GM18505 (cell line): ENCODE data around the gene MACROD1.

Experiments used
- ATAC-seq: cut with Tn5 transposase; IDR thresholded peaks from one replicate; pipeline ENCODE4 v1.9.1; 2021; ENCODE audit not compliant: unreplicated experiment
- POLR2A ChIP-seq: IDR thresholded peaks from 4 replicates; pipeline ENCODE4 v1.6.1; 2011; ENCODE audit warnings: borderline replicate concordance; ENCODE audit not compliant: insufficient read depth, insufficient read length; ENCODE audit errors: extremely low read depth

MACROD1 gene

DNA sequence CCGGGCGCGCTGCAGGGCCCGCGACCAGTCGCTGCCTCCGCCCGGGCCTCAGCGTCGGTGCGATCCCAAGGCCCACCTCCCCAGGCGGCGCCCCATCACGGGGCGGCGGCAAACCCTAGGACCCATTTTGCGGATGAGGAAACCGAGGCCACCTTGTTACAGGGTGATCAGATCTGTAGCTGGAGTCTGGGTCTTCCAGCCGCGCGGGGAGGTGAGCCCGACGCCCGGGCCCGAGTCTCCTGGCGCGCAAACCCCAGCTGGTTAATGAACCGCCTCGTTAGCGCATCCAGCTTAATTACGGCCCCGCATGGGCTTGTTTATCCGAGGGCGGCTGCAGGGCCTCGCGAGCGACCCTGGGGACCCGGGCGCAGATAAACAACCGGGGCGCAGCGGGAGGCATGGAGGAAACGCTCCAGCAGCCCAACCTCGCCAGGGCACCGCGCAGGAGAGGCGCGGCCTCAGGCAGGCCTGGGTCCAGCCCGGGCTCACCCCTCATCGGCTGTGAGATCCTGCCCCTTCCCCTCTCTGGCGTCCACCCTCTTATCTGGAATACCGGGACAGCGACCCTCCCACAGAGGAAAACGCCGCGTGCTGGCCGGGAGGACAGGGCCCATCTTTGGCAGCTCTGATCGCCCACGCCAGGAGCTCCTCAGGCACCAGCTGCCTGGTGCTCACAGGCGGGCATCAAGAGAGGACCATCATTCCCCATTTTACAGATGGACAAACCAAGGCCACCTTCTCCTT is 165.0 kb downstream of the MACROD1 start:
- ATAC-seq, result no peak
- no peak for TF ChIP-seq POLR2A

DNA sequence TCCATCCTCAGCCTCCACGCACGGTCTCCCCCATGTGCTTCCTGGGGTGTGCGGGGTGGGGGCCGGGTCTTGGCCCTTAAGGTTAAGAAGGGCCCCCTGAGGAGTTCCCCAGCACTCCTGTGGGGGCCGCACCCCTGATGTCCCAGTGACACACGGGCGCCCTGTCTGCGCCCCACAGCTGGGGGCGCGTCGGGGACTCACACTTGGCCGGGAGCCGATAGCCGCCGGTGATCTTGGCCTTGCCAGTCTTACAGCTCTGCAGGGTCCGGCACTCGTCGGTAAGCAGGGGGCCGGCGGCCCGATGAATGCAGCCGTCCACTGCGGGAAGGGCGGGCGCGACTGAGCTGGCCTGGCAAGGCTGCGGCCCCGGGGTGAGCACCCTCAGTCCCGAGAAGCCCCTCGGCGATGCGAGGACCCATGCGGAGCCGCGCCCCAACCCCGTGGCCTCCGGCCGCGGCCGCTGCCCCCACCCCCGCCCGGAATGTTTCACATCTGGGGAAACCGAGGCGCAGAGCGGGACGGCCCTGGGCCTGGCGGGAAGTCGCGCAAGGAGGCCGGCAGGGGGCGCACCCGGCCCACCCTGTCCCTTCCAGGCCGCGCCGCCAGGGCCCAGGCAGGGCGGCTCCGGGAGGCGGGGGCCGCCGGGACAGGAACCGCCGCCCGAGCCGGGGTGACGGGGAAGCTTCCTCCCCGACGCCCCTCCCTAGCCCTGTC is 165.7 kb downstream of the MACROD1 start:
- no peak for ATAC-seq
- no peak for TF ChIP-seq POLR2A

DNA sequence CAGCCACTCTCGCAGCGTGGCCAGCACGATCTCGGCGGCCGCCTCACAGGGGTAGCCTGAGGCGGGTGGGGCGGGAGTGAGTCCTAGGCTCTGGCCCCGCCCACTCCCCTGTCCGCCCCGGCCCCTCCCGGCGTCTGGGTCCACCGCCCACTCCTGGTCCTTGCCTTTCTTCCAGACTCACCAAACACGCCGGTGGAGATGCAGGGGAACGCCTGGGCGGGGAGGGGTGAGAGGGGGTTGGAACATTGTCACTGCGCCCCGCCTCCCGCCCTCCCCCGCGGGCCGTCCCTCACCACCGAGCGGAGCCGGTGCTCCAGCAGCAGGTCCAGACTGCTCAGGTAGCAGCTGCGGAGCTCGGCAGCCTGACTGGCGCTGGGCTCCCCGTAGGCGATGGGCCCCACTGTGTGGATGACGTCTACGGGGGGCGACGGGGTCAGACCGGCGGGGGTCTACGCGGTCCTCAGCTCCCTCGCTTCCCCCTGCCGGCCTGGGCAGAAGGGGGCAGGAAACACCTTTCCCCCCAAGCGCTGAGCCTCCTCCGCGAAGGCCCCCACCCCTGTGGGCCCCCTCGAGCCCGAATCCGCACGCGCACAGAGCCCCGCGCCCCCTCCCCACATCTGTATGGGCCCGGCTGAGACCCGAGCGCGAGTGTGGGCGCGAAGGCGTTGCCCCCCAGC is 166.4 kb downstream of the MACROD1 start:
- no peak for ATAC-seq
- TF ChIP-seq POLR2A, result no peak

DNA sequence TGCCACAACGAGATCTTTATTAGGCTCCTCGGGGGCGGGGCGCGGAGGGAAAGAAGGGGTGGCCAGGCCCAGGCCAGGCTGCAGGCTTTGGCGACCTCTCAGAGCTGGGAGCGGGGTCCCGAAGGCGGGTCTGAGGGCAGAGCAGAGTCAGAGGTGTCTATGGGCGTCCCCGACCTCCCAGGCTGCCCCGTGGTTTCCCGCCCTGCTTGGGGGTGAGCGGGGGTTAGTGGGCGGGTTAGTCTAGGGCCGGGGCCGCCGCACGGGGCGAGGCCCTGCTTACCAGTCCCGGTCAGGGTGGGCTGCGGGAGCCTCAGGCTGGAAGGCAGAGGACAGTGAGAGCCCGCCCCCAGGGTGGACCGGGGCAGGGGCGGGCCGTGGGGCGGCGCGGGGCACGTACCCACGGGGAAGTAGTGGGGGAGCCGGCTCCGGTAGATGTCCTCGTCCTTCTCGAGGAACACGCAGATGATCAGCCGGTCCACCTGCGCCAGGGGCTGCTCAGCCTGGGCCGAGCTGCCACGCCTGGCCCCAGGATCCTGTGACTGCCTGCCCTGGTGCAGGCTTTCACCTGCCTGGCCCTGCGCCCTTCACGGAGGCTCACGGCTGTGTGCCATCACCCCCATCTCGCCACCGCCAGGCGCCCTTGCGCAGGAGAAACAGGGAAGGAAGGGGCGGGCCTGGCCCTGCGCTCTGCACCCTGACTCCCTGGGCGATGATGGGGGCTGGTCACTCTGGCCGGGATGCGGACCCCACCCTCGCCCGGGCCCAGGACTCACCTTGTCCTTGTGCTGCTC is 167.2 kb downstream of the MACROD1 start:
- no peak for TF ChIP-seq POLR2A
- no peak for ATAC-seq

DNA sequence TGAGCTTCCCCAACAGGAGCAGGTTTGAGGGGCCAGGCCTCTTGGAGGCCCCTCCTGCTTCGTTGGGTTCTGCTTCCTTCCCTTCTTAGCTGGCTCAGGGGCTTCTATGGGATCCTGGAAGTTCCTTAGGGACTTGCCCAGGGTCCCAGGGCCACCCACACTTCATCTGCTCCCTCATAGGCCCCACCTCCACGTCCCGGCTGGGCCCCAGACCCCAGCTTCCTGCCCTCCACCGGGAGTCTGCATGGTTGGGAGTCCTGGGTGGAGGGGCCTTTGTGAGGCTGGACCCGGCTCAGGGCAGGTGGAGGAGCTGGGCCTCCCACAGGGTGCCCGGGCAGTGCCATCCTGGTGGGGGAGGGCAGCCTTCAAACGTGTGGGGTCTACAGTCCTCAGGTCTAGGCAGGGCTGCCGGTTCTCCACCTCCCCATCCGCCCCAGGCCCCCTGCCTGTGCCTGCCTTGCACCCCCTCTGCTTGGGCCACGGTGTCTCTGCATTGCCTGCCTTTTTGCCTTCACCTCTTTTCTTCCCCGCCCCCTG is 168.0 kb downstream of the MACROD1 start:
- no peak for TF ChIP-seq POLR2A
- ATAC-seq, result no peak

DNA sequence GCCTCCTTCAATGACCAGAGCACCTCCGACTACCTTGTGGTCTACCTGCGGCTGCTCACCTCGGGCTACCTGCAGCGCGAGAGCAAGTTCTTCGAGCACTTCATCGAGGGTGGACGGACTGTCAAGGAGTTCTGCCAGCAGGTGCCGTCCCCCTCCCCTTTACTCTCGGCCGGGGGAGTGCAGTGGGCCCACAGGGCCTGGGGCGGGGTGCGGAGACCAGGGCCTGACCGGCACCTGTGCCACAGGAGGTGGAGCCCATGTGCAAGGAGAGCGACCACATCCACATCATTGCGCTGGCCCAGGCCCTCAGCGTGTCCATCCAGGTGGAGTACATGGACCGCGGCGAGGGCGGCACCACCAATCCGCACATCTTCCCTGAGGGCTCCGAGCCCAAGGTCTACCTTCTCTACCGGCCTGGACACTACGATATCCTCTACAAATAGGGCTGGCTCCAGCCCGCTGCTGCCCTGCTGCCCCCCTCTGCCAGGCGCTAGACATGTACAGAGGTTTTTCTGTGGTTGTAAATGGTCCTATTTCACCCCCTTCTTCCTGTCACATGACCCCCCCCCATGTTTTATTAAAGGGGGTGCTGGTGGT is 168.7 kb downstream of the MACROD1 start:
- no peak for ATAC-seq
- no peak for TF ChIP-seq POLR2A

DNA sequence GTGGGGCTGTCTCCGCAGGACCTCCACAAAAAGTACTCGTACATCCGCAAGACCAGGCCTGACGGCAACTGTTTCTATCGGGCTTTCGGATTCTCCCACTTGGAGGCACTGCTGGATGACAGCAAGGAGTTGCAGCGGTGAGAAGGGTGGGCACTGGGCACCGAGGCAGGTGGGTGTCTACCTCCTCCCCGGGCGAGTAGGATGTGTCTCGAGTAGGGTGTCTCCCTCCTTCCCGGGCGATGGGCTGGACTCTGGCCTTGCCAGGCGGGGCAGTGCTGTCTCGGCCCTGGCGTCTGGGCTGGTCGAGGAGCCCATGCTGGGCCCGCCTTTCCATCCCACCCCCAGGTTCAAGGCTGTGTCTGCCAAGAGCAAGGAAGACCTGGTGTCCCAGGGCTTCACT is 169.4 kb downstream of the MACROD1 start:
- ATAC-seq, result no peak
- TF ChIP-seq POLR2A, result no peak

DNA sequence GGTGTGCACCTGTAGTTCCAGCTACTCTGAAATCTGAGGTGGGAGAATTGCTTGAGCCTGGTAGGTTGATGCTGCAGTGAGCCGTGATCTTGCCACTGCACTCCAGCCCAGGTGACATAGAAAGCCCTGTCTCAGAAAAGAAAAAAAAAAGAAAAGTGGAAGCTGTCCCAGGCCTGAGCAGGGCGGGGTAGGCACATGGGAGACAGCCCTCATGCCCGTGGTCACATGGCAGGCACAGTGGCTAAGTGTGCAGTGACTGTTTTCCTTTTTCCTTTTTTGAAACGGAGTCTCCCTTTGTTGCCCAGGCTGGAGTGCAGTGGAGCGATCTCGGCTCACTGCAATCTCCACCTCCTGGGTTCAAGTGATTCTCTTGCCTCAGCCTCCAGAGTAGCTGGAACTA is 171.9 kb downstream of the MACROD1 start:
- no peak for TF ChIP-seq POLR2A
- ATAC-seq, result no peak

DNA sequence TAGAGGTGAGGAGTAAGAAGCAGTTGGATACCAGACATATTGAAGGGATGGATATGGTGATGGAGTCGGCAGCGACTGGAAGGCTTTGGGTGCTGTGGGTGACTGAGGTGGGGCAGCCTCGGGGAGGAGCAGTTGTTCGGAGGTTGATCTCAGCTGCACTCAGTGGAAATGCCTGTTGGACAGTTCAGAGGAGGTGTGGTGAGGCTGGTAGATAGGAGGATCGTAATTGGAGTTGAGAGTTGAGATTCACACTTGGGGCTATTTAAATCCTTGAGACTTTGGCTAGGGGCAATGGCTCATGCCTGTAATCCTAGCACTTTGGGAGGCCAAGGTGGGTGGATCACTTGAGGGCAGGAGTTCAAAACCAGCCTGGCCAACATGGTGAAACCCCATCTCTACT is 172.8 kb downstream of the MACROD1 start:
- TF ChIP-seq POLR2A, result no peak
- ATAC-seq, result no peak

DNA sequence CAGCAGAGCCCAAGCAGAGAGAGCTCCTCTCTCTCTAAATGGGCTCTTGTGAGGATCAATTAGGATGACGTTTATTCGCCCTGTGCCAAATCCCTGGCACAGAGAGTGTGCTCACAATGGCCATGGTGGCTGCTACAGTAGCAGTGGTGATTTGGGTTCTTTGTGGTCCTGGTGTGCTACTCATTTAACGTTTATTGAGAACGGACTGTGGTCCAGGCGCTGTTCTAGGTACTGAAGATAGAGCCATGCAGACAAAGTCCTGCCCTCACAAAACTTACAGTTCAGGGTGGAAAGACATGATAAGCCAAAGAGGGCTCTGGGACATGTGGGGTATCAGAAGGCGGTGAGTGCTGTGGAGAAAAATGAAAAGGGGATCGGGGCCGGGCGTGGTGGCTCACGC is 174.4 kb downstream of the MACROD1 start:
- no peak for ATAC-seq

DNA sequence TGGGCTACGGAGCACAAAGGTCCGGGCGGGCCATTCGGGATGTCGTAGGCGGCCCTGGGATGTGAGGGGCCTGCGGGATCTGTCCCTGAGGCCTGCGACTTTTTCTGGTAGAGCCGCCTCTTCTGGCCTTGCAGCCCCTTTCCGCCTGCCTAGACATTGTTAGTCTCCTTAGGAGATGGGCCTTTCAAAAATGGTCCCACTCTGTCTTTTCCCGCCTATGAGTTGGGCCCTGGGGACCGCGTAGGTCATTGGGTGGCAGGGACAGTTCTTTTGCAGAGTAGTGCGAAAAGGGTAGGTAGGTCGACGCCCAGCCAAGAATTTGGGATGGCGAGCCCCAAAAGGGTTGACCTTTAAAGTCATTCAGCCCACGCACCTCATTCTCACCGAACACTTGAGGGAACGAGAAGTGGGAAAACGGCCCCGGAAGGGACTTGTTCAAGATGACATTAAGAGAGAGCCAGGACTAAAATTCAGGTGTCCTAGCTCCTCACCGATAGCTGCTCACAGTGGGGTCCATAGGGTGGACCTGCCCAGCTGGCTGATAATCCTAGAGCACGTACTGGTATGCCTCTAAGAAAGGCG is 178.9 kb downstream of the MACROD1 start:
- no peak for ATAC-seq
- TF ChIP-seq POLR2A, result no peak

More for the DNA sequence above, 174.4 kb downstream of the MACROD1 start:
- no peak for TF ChIP-seq POLR2A
